ENCODE data around the gene CD46. TPM values are rescaled to one million over a fixed set of nuclear protein-coding genes. Genes with fewer than 3 reads are reported as not detected.
A peak's percentile ranks its signal among the peaks of the same experiment; 100 is the strongest.

Gene CD46
- total RNA-seq, 4 donors from 2014 or later = 153 to 197 (median 174) TPM

- no peak for DNase-seq (ENCODE audit: low spot score)
- no peak for ATAC-seq (ENCODE audit: low FRiP score)
- TF ChIP-seq, protein P1, sequence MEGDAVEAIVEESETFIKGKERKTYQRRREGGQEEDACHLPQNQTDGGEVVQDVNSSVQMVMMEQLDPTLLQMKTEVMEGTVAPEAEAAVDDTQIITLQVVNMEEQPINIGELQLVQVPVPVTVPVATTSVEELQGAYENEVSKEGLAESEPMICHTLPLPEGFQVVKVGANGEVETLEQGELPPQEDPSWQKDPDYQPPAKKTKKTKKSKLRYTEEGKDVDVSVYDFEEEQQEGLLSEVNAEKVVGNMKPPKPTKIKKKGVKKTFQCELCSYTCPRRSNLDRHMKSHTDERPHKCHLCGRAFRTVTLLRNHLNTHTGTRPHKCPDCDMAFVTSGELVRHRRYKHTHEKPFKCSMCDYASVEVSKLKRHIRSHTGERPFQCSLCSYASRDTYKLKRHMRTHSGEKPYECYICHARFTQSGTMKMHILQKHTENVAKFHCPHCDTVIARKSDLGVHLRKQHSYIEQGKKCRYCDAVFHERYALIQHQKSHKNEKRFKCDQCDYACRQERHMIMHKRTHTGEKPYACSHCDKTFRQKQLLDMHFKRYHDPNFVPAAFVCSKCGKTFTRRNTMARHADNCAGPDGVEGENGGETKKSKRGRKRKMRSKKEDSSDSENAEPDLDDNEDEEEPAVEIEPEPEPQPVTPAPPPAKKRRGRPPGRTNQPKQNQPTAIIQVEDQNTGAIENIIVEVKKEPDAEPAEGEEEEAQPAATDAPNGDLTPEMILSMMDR (IDR thresholded peaks at IDR 0.05) = no peak
Measured at GRCh38 chr1:207837673-207838072, 85.8 kb downstream of the CD46 start.

- TF ChIP-seq, protein P1 (IDR thresholded peaks at IDR 0.05) = no peak
- ATAC-seq (ENCODE audit: low FRiP score) (peak; percentile 33), DNase-seq (ENCODE audit: low spot score) (no peak)
Measured at GRCh38 chr1:207838156-207839082, 86.6 kb downstream of the CD46 start.

- TF ChIP-seq, protein P1 (IDR thresholded peaks at IDR 0.05) = no peak
- no peak for ATAC-seq (ENCODE audit: low FRiP score)
Measured at GRCh38 chr1:207839083-207839413, 87.2 kb downstream of the CD46 start.

DNA sequence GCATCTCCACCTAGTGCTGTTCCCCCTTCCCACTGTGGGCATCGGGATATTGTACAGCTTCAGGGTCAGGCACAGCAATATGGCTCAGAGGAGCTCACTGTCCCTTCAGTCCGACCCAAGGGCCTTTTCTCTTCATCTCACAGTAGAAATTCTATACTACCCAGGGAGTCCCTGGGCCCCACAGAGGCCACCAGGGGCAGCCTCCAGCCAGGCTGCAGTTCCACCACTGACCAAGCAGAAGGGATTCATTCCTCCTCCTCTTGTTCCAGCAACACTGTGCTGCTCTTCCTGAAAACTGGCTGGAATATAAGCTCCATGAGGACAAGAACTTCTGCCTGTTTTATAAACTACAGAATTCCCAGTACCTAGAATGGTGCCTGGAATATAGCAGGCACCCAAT lies 88.5 kb downstream of the CD46 start:
- ATAC-seq (ENCODE audit: low FRiP score) (no peak), DNase-seq (ENCODE audit: low spot score) (no peak)
- TF ChIP-seq, protein P1 (IDR thresholded peaks at IDR 0.05) = no peak

More at GRCh38 chr1:207839083-207839413, 87.2 kb downstream of the CD46 start:
- DNase-seq (ENCODE audit: low spot score) = no peak

- TF ChIP-seq, protein P1 (IDR thresholded peaks at IDR 0.05) = no peak
- DNase-seq (ENCODE audit: low spot score) (no peak), ATAC-seq (ENCODE audit: low FRiP score) (no peak)
Measured at GRCh38 chr1:207841293-207841692, 89.4 kb downstream of the CD46 start.

GRCh38 chr1:207841901-207842300 lies 90.0 kb downstream of the CD46 start:
- no peak for DNase-seq (ENCODE audit: low spot score)
- no peak for ATAC-seq (ENCODE audit: low FRiP score)
- TF ChIP-seq, protein P1 (IDR thresholded peaks at IDR 0.05) = no peak

- TF ChIP-seq, protein P1 (IDR thresholded peaks at IDR 0.05) = no peak
- DNase-seq (ENCODE audit: low spot score) (no peak), ATAC-seq (ENCODE audit: low FRiP score) (no peak)
Measured at GRCh38 chr1:207842506-207842905, 90.7 kb downstream of the CD46 start.
